Stimulated activated CD4-positive, alpha-beta T cell treated with anti-CD3 and anti-CD28 coated beads, Interleukin-2, amount 100 ng/mL, for 48 hours (primary cell): Measurements from ENCODE around the gene ZNF493.

Experiments used
- DNase-seq, 2 donors: peaks; one replicate each; pipeline ENCODE4 v3.0.0-alpha.2; 2020

Gene ZNF493

GRCh38 chr19:21463449-21464105 lies 66.6 kb downstream of the ZNF493 start:
- DNase-seq: peak in 1 of 2 donors; percentile 8

- no peak for DNase-seq
Measured at GRCh38 chr19:21466627-21467026, 69.7 kb downstream of the ZNF493 start.

GRCh38 chr19:21468791-21469190 lies 71.9 kb downstream of the ZNF493 start:
- no peak for DNase-seq

- no peak for DNase-seq
Measured at GRCh38 chr19:21472507-21472906, 75.6 kb downstream of the ZNF493 start.

- DNase-seq: peak; percentile 68 to 74
Measured at GRCh38 chr19:21474671-21475181, 77.8 kb downstream of the ZNF493 start.
